Hematopoietic multipotent progenitor cell treated with erythropoietin and hydrocortisone succinate and interleukin-3 and kit ligand, for 15 days (in vitro differentiated cells): ENCODE measurements around the gene PCDHB8.
"Not testable (repeated sequence)": the region's sequence is repeated elsewhere in the genome, so short reads cannot be mapped to it uniquely, and the experiment has no call there.

ENCODE experiments used
- DNase-seq: peaks from one replicate; pipeline ENCODE4 v3.0.0-alpha.2; 2015; ENCODE audit warnings: low spot score

PCDHB8 gene

GRCh38 chr5:141184117-141184855 is 6.7 kb downstream of the PCDHB8 start:
- DNase-seq = not testable (repeated sequence)

- no peak for DNase-seq
Measured at GRCh38 chr5:141186897-141187512, 9.4 kb downstream of the PCDHB8 start, which contains the start of gene PCDHB9. Gene PCDHB9, plus strand, starts transcription at chr5:141187161. Its CDS starts 158 bp downstream, at chr5:141187319.

- not testable (repeated sequence) for DNase-seq
Measured at GRCh38 chr5:141188682-141189081, 11.1 kb downstream of the PCDHB8 start.

- DNase-seq = not testable (repeated sequence)
Measured at GRCh38 chr5:141189131-141189530, 11.5 kb downstream of the PCDHB8 start.

- DNase-seq = peak; percentile 3
Measured at GRCh38 chr5:141192110-141192725, 14.6 kb downstream of the PCDHB8 start, which contains the start of gene PCDHB10. Gene PCDHB10, plus strand, starts transcription at chr5:141192353. Its CDS starts 200 bp downstream, at chr5:141192553.

GRCh38 chr5:141194332-141194731 is 16.7 kb downstream of the PCDHB8 start:
- DNase-seq = not testable (repeated sequence)

- no peak for DNase-seq
Measured at GRCh38 chr5:141196363-141196762, 18.8 kb downstream of the PCDHB8 start.

- DNase-seq = no peak
Measured at GRCh38 chr5:141199359-141200235, 22.0 kb downstream of the PCDHB8 start, which contains the start of gene PCDHB11. Gene PCDHB11, plus strand, starts transcription at chr5:141199627. Its CDS starts 148 bp downstream, at chr5:141199775.

GRCh38 chr5:141201126-141201525 is 23.5 kb downstream of the PCDHB8 start:
- DNase-seq = not testable (repeated sequence)

GRCh38 chr5:141201646-141202045 is 24.1 kb downstream of the PCDHB8 start:
- DNase-seq = not testable (repeated sequence)

- no peak for DNase-seq
Measured at GRCh38 chr5:141208478-141208877, 30.9 kb downstream of the PCDHB8 start, which contains the start of gene PCDHB12. Gene PCDHB12, plus strand, starts transcription at chr5:141208719. Its CDS starts 189 bp downstream, at chr5:141208908.

GRCh38 chr5:141210281-141210680 is 32.7 kb downstream of the PCDHB8 start:
- not testable (repeated sequence) for DNase-seq

GRCh38 chr5:141210849-141211248 is 33.3 kb downstream of the PCDHB8 start:
- not testable (repeated sequence) for DNase-seq

GRCh38 chr5:141213656-141214339 is 36.2 kb downstream of the PCDHB8 start, which contains the start of gene PCDHB13:
Gene PCDHB13, plus strand, starts transcription at chr5:141213919. Its CDS starts 205 bp downstream, at chr5:141214124.
- not testable (repeated sequence) for DNase-seq

GRCh38 chr5:141214583-141214982 is 37.0 kb downstream of the PCDHB8 start:
- not testable (repeated sequence) for DNase-seq

GRCh38 chr5:141215504-141215903 is 37.9 kb downstream of the PCDHB8 start:
- DNase-seq = not testable (repeated sequence)

GRCh38 chr5:141216035-141216434 is 38.4 kb downstream of the PCDHB8 start:
- not testable (repeated sequence) for DNase-seq

- DNase-seq = no peak
Measured at GRCh38 chr5:141223112-141223783, 45.7 kb downstream of the PCDHB8 start, which contains the start of gene PCDHB14. Gene PCDHB14, plus strand, starts transcription at chr5:141223343. Its CDS starts 163 bp downstream, at chr5:141223506.

- DNase-seq = not testable (repeated sequence)
Measured at GRCh38 chr5:141224844-141225243, 47.3 kb downstream of the PCDHB8 start.

- DNase-seq = not testable (repeated sequence)
Measured at GRCh38 chr5:141225421-141225820, 47.8 kb downstream of the PCDHB8 start.
